Immature natural killer cell (primary cell): Measurements from ENCODE around the gene EEF1AKMT4. TPM values are rescaled to one million over a fixed set of nuclear protein-coding genes. Genes with fewer than 3 reads are reported as not detected.
A peak's percentile ranks its signal among the peaks of the same experiment; 100 is the strongest.
"Not testable (repeated sequence)": the region's sequence is repeated elsewhere in the genome, so short reads cannot be mapped to it uniquely, and the experiment has no call there.

Experiments
- DNase-seq, 3 donors: peaks; one replicate each; pipeline ENCODE4 v3.0.0; 2022; ENCODE audit warnings: mixed read lengths in 1 of 3
- H3K27ac Mint-ChIP-seq, 6 donors: one replicate each; pipeline ENCODE4 v1.8.0; 2020; ENCODE audit warnings: mixed read lengths in 6 of 6, mild to moderate bottlenecking in 5 of 6, inconsistent platforms in 4 of 6, moderate library complexity in 3 of 6
- H3K27me3 Mint-ChIP-seq, 3 donors: one replicate each; pipeline ENCODE4 v1.8.0; 2020 to 2021; ENCODE audit warnings: low read depth in 3 of 3, mild to moderate bottlenecking in 3 of 3, mixed read lengths in 3 of 3, moderate library complexity in 3 of 3, inconsistent platforms in 1 of 3
- H3K36me3 Mint-ChIP-seq, 3 donors: one replicate each; pipeline ENCODE4 v1.8.0; 2020; ENCODE audit warnings: mixed read lengths in 3 of 3, inconsistent platforms in 2 of 3, mild to moderate bottlenecking in 2 of 3
- H3K4me1 Mint-ChIP-seq, 2 donors: one replicate each; pipeline ENCODE4 v1.8.0; 2020; ENCODE audit warnings: inconsistent platforms in 2 of 2, mild to moderate bottlenecking in 2 of 2, mixed read lengths in 2 of 2, moderate library complexity in 1 of 2
- H3K4me3 Mint-ChIP-seq, 5 donors: one replicate each; pipeline ENCODE4 v1.8.0; 2020; ENCODE audit warnings: mild to moderate bottlenecking in 5 of 5, mixed read lengths in 5 of 5, inconsistent platforms in 3 of 5, moderate library complexity in 3 of 5
- H3K9me3 Mint-ChIP-seq, 6 donors: one replicate each; pipeline ENCODE4 v1.8.0; 2020; ENCODE audit warnings: mild to moderate bottlenecking in 6 of 6, mixed read lengths in 6 of 6, inconsistent platforms in 4 of 6, moderate library complexity in 3 of 6
- polyA plus RNA-seq, 3 donors: library from polyadenylated mRNA; unstranded; fragments of 300-500 nt; fragmentation: Illumina TruSeq; gene quantifications; one replicate each; pipeline ENCODE4 v1.2.3, GENCODE V29; 2021

EEF1AKMT4 gene
- polyA plus RNA-seq, 3 donors from 2014 or later, result 1.7 to 5.4 (median 3.3) TPM

DNA sequence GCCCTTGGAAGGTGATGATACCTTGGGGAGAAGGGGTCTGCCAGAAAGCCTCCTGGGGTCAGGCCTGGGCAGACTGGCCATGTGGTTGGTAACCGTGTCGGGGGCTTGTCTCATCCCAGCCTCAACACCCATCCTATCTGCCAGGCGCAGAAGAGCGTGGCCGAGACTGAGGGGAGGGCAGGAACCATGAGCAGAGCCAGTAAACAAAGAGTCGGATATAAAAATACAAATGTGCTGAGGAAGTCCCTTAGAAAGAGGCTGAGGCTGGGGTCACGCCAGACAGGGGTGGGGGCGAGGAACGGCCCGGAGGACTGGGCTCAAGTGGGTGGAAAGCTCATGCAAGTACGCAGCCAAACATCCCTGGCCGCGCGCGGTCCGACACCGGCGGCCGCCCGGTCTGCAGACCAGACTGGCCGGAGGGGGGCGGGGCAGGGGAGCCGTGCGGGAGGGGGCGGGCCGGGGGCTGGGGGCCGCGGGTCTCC, 10.0 kb downstream of the EEF1AKMT4 start:
- H3K4me1 Mint-ChIP-seq, result peaks cover 21 to 22% of the 10 kb centered on the region in 2 donors
- H3K36me3 Mint-ChIP-seq, result no peaks in the 10 kb centered on the region
- DNase-seq, result no peak
- no peak overlapping the region for H3K27ac Mint-ChIP-seq
- peak overlapping the region in 4 of 5 donors; percentile 35 to 80 (median 71) for H3K4me3 Mint-ChIP-seq
- H3K27me3 Mint-ChIP-seq, result peaks cover 3 to 14% (median 12%) of the 10 kb centered on the region in 3 donors
- no peaks in the 10 kb centered on the region for H3K9me3 Mint-ChIP-seq

DNA sequence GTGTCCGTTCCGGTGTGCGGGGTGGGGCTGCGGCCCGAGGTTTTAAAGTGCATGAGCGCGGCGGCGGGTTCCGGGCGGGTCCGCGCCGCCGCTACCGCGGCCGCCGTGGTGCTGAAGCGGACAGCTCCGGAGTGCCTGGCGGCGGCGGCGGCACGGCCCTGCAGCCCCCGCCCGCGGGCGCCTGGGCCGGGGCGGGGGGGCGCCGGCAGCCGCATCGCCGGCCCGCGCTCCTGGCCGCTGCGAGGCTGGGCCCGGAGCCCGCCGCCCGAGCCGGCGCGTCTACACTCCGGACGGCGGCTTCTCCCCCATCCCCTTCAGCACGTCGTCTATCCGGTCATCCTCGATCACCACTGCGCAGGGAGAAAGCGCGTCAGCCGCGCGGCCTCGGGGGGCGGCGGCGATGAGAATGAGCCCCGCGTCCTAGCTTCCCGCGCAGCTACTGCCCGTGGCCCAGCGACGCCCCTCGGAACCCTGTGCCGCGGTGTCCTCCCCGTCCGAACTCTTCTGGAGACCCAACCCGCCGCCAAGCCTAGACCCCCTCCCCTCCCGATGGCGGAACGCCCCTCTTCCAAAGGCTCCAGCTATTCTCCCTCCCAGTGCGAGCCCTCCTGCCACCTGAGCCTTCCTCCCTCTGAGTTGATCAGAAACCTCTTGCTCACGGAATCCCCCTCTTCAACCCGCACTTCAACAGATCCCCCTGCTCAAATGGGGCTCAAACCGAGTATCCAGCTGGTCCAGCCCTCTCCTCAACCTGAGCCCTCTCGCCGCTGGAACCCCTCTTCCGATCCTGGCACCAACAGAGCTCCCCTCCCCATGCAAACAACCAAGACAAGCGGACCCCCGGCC, 10.6 kb downstream of the EEF1AKMT4 start:
- Mint-ChIP-seq H3K4me1 (peaks cover 21 to 22% of the 10 kb centered on the region in 2 donors), H3K4me3 (peak overlapping the region; percentile 78 to 89 (median 83)), H3K9me3 (no peaks in the 10 kb centered on the region), H3K27ac (peak overlapping the region in 4 of 6 donors; percentile 29 to 89 (median 60)), H3K27me3 (peaks cover 3 to 14% (median 14%) of the 10 kb centered on the region in 3 donors), H3K36me3 (no peaks in the 10 kb centered on the region)
- peak; percentile 38 to 46 (median 45) for DNase-seq

DNA sequence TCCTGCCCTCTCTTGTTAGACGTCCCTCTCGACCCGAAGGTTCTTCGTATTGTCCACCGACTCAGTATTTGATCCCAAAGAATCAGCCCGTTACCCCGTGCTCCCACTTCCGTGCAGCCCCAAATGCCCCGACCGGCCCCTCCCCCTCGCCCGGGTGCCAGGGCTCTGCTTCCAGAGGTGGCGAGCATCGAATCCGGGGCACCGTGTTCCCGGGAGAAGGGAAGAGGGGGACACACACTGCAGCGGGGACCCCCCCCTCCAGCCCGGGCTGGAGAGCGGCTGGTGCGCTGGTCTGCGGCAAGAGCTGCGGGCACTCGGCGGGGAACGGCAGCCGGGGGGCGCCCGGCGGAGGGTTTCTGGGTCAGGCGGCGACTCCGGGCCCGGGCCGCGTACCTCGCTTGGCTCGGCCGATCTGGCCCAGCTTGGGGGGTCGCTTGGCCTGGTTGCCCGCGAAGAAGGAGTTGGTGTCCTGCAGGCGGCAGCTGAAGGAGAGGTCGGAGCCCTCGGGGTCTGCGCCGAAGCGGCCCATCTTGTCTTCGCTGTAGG, 11.3 kb downstream of the EEF1AKMT4 start:
- no peaks in the 10 kb centered on the region for H3K36me3 Mint-ChIP-seq
- peak overlapping the region; percentile 78 to 89 (median 83) for H3K4me3 Mint-ChIP-seq
- DNase-seq, result no peak
- no peaks in the 10 kb centered on the region for H3K9me3 Mint-ChIP-seq
- peak overlapping the region in 3 of 6 donors; percentile 58 to 89 (median 62) for H3K27ac Mint-ChIP-seq
- H3K27me3 Mint-ChIP-seq, result peaks cover 3 to 14% (median 14%) of the 10 kb centered on the region in 3 donors
- H3K4me1 Mint-ChIP-seq, result peaks cover 21 to 22% of the 10 kb centered on the region in 2 donors

DNA sequence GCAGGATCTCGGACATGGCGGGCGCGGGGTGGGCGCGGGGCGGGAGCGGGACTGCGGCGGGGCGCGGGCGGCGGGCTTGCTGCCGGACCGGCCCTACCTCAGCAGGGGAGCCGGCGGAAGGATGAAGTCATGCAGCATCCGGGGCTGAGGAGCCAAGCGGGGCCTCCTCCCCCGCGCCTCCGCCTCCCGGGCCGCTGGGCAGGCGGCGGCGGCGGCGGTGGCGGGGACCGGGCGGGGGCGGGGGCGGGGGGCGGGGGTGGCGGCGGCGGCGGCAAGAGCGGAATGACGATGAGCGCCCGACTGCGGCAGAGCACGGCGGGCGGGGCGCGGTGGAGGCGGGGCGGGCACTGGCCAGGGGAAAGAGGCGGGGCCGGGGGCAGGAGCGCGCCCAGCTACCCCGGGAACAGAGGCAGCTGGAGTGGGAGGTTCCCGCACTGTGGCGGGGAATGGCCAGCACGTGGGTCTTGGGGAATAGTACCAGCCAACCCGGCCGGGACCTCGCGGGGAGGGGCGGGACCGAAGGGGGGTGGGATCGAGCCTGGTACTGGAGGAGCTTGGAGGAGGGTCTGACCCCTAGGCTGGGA, 11.9 kb downstream of the EEF1AKMT4 start, which contains the start of gene CAMK2N2:
Gene CAMK2N2, minus strand, starts transcription at position 284 of the 584 bp plus-strand sequence. Its CDS starts 268 bp downstream, at position 16.
- Mint-ChIP-seq H3K4me1 (peaks cover 21 to 22% of the 10 kb centered on the region in 2 donors), H3K9me3 (no peaks in the 10 kb centered on the region), H3K36me3 (no peaks in the 10 kb centered on the region), H3K27ac (peak within 1 kb of the TSS in 5 of 6 donors; percentile 29 to 89 (median 65)), H3K27me3 (peaks cover 3 to 14% (median 14%) of the 10 kb centered on the region in 3 donors), H3K4me3 (peak within 1 kb of the TSS; percentile 88 to 98 (median 89))
- DNase-seq, result peak; percentile 55 to 60 (median 58)

DNA sequence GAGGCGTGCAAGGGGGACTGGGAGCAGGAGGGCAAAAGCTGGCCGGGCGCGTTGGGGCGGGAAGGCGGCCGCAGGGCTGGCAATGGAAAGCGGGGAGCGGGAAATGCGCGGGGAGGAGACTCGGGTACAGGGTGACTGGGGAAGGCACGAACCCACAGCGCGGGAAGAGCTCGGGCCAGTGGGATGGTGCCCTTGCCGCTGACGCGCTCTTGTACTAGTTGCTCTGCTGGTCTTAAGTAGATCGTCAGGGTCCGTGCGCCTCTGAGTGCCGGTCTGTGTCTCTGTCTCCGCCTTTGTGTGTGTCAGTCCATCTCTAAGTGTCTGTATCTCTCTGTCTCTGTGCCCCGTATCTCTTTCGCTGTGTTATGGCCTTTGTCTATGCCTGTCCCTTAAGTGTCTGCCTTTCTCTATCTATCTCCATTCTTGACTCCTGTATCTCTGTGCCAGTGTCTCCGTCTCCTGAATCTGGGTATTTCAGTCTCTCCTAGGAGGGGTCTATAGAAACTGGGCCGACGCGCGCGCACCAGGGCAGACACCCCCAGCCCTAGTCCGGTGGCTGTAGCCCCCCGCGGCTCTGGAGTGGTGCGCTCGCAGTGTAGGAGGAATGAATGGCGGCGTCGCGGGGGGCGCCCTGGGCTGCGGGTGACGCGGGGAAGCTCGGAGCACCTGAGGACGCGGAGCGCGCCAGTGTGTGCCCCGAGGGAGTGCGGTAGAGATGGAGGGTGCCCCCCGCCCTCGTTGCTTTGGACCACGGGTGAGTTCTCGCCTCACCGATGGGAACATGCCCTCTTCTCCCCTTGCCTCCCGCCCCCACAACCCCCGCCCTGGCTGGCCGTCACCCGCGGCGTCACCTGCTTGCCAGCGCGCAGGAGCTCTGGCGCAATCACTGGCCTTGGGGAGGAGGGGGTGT, 12.6 kb downstream of the EEF1AKMT4 start:
- Mint-ChIP-seq H3K36me3 (no peaks in the 10 kb centered on the region), H3K9me3 (no peaks in the 10 kb centered on the region), H3K4me3 (peak overlapping the region; percentile 83 to 98 (median 89)), H3K4me1 (peaks cover 21 to 22% of the 10 kb centered on the region in 2 donors), H3K27ac (peak overlapping the region in 4 of 6 donors; percentile 55 to 74 (median 64)), H3K27me3 (peaks cover 3 to 14% (median 14%) of the 10 kb centered on the region in 3 donors)
- DNase-seq, result peak; percentile 49 to 55 (median 51)

DNA sequence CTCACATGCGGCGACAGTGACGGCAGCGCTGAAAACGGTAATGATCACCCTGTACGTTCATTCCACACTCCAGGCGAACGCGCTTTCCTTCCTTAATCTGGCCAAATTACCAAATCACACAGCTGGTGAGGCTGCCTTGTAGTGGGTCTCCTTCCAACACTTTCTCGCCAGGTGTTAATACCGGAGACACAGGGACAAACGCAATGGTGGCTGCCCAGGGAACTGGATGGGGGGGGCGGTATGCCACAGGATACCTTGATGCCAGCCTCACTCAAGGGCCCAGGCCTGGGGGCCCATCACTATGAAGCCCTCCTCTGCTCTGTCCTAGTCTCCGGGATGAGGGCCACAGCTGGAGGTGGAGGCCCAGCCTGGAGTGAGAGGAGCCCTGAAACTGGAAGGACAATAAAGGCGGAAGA, 13.3 kb downstream of the EEF1AKMT4 start:
- Mint-ChIP-seq H3K27me3 (peaks cover 5 to 14% (median 14%) of the 10 kb centered on the region in 3 donors), H3K36me3 (no peaks in the 10 kb centered on the region), H3K4me1 (peaks cover 21 to 22% of the 10 kb centered on the region in 2 donors), H3K27ac (peak overlapping the region in 4 of 6 donors; percentile 40 to 66 (median 62)), H3K9me3 (no peaks in the 10 kb centered on the region), H3K4me3 (peak overlapping the region; percentile 58 to 66 (median 62))
- DNase-seq, result no peak

DNA sequence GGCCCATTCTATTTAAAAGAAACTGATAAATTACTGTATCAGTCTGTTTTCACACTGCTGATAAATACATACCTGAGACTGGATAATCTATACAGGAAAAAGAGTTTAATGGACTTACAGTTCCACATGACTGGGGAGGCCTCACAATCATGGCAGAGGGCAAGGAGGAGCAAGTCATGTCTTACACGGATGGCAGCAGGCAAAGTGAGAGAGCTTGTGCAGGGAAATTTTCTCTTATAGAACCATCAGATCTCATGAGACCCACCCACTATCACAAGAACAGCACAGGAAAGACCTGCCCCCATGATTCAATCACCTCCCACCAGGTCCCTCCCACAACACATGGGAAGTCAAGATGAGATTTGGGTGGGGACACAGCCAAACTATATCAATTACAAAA, 17.8 kb downstream of the EEF1AKMT4 start:
- not testable (repeated sequence) for H3K9me3 Mint-ChIP-seq, H3K36me3 Mint-ChIP-seq, DNase-seq, H3K4me1 Mint-ChIP-seq, H3K27ac Mint-ChIP-seq, H3K4me3 Mint-ChIP-seq
- H3K27me3 Mint-ChIP-seq, result peaks cover 2 to 14% (median 12%) of the 10 kb centered on the region in 3 donors

DNA sequence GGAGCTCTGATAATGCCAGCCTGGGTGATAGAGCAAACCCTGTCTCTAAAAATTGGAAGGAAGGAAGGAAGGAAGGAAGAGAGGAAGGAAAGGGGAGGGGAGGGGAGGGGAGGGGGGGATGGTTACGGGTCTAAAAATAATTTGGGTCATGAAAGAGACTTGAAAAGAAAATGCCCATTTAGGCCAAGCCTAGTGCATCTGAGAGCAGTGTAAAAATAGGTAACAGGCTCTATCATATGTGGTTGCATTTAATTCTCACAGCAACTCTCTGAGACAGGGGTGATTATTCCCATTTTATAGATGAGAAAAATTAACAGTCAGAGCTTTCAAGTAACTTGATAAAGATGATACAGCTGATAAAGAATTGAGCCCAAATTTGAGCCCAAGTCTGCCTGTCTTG, 22.8 kb downstream of the EEF1AKMT4 start:
- H3K36me3 Mint-ChIP-seq, result no peaks in the 10 kb centered on the region
- H3K9me3 Mint-ChIP-seq, result no peaks in the 10 kb centered on the region
- no peak for DNase-seq
- H3K4me1 Mint-ChIP-seq, result no peaks in the 10 kb centered on the region
- no peak overlapping the region for H3K4me3 Mint-ChIP-seq
- H3K27me3 Mint-ChIP-seq, result peaks cover 10 to 25% (median 13%) of the 10 kb centered on the region in 3 donors
- H3K27ac Mint-ChIP-seq, result no peak overlapping the region

DNA sequence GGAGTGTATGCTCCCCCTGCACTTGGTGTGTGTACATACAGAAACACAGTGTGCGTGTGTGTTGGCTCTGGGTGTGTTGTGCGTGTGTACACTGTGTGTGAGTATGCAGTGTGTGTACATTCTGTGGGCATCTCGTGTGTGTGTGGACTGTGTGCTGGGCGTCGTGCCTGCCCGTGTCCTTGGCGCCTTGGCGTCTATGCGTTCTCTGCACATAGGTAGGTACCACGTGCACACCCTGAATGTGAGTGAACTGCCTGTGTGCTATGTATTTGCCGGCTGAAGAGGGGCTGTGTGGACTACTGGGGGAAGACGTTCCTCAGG, 25.9 kb downstream of the EEF1AKMT4 start:
- Mint-ChIP-seq H3K27ac (no peak overlapping the region), H3K9me3 (no peaks in the 10 kb centered on the region), H3K4me1 (no peaks in the 10 kb centered on the region), H3K27me3 (peaks cover 18 to 26% (median 23%) of the 10 kb centered on the region in 3 donors), H3K4me3 (no peak overlapping the region), H3K36me3 (no peaks in the 10 kb centered on the region)
- no peak for DNase-seq

DNA sequence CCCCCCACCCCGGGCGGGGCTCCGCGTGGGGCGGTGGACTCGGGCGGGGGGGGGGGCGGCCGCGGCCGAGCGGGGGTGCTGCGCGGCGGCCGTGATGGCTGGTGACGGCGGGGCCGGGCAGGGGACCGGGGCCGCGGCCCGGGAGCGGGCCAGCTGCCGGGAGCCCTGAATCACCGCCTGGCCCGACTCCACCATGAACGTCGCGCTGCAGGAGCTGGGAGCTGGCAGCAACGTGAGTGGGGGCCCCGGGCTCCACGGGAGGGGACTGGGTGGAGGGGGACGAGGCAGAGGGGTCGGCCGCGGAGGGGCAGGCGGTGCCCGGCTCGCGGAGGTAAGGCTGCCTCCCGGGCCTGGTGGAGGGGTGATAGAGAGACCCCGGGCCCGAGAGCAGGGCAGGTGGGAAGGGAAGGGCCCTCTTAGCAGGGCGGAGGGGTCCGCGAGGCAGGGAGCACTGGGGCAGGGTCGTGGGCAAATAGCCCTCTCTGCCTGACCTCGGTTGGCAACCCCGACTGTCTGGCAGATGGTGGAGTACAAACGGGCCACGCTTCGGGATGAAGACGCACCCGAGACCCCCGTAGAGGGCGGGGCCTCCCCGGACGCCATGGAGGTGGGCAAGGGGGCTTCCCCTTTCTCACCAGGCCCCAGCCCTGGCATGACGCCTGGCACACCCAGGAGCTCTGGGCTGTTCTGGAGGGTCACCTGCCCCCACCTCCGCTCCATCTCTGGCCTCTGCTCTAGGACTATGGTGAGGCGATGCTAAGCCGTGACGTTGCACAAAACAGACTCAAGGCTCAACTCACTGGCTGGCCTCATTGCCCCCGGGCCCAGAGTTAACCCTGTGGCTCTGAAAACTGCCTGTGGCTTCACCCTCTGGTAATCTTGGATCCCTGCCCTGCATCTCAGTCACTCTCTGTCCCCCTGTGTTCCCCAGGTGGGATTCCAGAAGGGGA, 26.8 kb downstream of the EEF1AKMT4 start, which contains the start of gene ECE2:
Gene ECE2, plus strand, starts transcription at position 62 of the 950 bp plus-strand sequence. Its CDS starts 132 bp downstream, at position 194.
- Mint-ChIP-seq H3K4me1 (no peaks in the 10 kb centered on the region), H3K27me3 (peaks cover 19 to 26% (median 23%) of the 10 kb centered on the region in 3 donors), H3K9me3 (no peaks in the 10 kb centered on the region), H3K27ac (no peak within 1 kb of the TSS), H3K36me3 (no peaks in the 10 kb centered on the region), H3K4me3 (peak within 1 kb of the TSS in 1 of 5 donors; percentile 18)
- no peak for DNase-seq

DNA sequence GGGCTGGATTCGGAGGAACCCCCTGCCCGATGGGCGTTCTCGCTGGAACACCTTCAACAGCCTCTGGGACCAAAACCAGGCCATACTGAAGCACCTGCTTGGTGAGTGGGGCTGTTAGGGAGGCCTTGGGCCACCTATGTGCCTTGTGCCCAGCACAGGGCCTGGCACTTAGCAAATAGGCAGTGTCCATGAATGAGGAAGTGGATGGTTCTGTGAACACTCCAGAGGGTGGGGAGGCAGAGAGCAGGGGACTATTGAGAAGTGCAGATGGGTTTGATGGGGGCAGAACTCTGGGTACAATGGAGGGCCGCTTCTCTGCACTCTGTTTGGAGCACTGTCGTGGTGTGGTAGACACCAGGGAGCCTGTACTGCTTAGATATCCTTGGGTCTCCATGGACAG, 27.9 kb downstream of the EEF1AKMT4 start:
- Mint-ChIP-seq H3K4me3 (no peak overlapping the region), H3K36me3 (no peaks in the 10 kb centered on the region), H3K4me1 (no peaks in the 10 kb centered on the region), H3K9me3 (peaks cover 0 to 2% (median 0%) of the 10 kb centered on the region in 6 donors), H3K27me3 (peaks cover 13 to 28% (median 20%) of the 10 kb centered on the region in 3 donors), H3K27ac (no peak overlapping the region)
- no peak for DNase-seq

DNA sequence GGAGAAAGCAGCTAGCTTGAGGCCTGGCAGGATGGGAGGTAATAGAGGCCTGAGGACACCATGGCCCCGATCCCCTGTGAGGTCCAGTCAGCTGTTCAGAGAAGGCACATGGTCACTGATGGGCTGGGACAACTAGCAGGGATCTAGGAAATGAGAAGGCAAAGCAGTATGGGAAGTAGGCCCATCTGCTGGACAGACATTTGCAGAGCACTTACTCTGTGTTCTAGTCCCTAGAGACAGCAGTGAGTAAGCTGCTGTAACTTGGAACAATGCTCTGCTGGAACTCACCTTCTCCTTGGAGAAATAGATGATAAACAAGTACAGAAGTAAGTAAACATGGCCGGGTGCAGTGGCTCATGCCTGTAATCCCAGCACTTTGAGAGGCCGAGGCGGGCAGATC, 33.5 kb downstream of the EEF1AKMT4 start:
- peak overlapping the region in 1 of 6 donors; percentile 66 for H3K27ac Mint-ChIP-seq
- no peak for DNase-seq
- H3K36me3 Mint-ChIP-seq, result no peaks in the 10 kb centered on the region
- H3K4me1 Mint-ChIP-seq, result no peaks in the 10 kb centered on the region
- H3K4me3 Mint-ChIP-seq, result no peak overlapping the region
- peaks cover 3 to 9% (median 7%) of the 10 kb centered on the region in 3 donors for H3K27me3 Mint-ChIP-seq
- peaks cover 0 to 2% (median 0%) of the 10 kb centered on the region in 6 donors for H3K9me3 Mint-ChIP-seq
